Ishikawa (cell line): ENCODE data around the gene SHFL.

Source experiments
- CEBPB ChIP-seq: IDR thresholded peaks from 2 replicates; pipeline ENCODE4 v1.6.1; 2012
- CREB1 ChIP-seq: IDR thresholded peaks from 2 replicates; pipeline ENCODE4 v1.6.1; 2012; ENCODE audit warnings: low read depth
- EGR1 ChIP-seq: IDR thresholded peaks from 2 replicates; pipeline ENCODE4 v1.6.1; 2012
- EP300 ChIP-seq: IDR thresholded peaks from 2 replicates; pipeline ENCODE4 v1.6.1; 2012; ENCODE audit warnings: borderline replicate concordance
- FOXM1 ChIP-seq: IDR thresholded peaks from 2 replicates; pipeline ENCODE4 v1.6.1; 2012; ENCODE audit warnings: low read depth, borderline replicate concordance
- MAX ChIP-seq: IDR thresholded peaks from 2 replicates; pipeline ENCODE4 v1.6.1; 2012
- NFIC ChIP-seq: IDR thresholded peaks from 2 replicates; pipeline ENCODE4 v1.6.1; 2012
- RAD21 ChIP-seq: IDR thresholded peaks from 2 replicates; pipeline ENCODE4 v1.6.1; 2012; ENCODE audit warnings: low read depth
- REST ChIP-seq: IDR thresholded peaks from 2 replicates; pipeline ENCODE4 v1.6.1; 2012; ENCODE audit warnings: low read depth, mild to moderate bottlenecking
- TAF1 ChIP-seq: IDR thresholded peaks from 2 replicates; pipeline ENCODE4 v1.6.1; 2012; ENCODE audit warnings: low read depth, mild to moderate bottlenecking
- TCF12 ChIP-seq: IDR thresholded peaks from 2 replicates; pipeline ENCODE4 v1.6.1; 2012; ENCODE audit warnings: low read depth
- TEAD4 ChIP-seq: IDR thresholded peaks from 2 replicates; pipeline ENCODE4 v1.6.1; 2012
- USF1 ChIP-seq: IDR thresholded peaks from 2 replicates; pipeline ENCODE4 v1.6.1; 2012
- YY1 ChIP-seq: IDR thresholded peaks from 2 replicates; pipeline ENCODE4 v1.6.1; 2012; ENCODE audit warnings: low read depth
- ZBTB7A ChIP-seq: IDR thresholded peaks from 2 replicates; pipeline ENCODE4 v1.6.1; 2012; ENCODE audit warnings: low read depth

Gene SHFL

GRCh38 chr19:10074153-10074552 is 12.0 kb upstream of the SHFL start:
- TF ChIP-seq MAX (no peak), ZBTB7A (no peak), TEAD4 (no peak), REST (no peak), NFIC (no peak), USF1 (peak; percentile 77), RAD21 (peak; percentile 48)

- TF ChIP-seq EP300 (no peak), TAF1 (no peak), EGR1 (no peak), ZBTB7A (no peak), FOXM1 (no peak), RAD21 (no peak), YY1 (no peak), REST (no peak), CREB1 (no peak), TCF12 (no peak), MAX (no peak), USF1 (no peak), CEBPB (no peak), NFIC (no peak), TEAD4 (no peak)
Measured at GRCh38 chr19:10076535-10076934, 9.6 kb upstream of the SHFL start.

GRCh38 chr19:10078329-10078728 is 7.8 kb upstream of the SHFL start:
- TF ChIP-seq CREB1: no peak
- no peak for TF ChIP-seq TEAD4
- TF ChIP-seq FOXM1: no peak
- no peak for TF ChIP-seq RAD21

- TF ChIP-seq REST: no peak
- no peak for TF ChIP-seq ZBTB7A
- TF ChIP-seq NFIC: no peak
- TF ChIP-seq FOXM1: no peak
- TF ChIP-seq CREB1: no peak
- TF ChIP-seq TAF1: no peak
- TF ChIP-seq EP300: no peak
- TF ChIP-seq TCF12: no peak
- TF ChIP-seq MAX: no peak
- no peak for TF ChIP-seq RAD21
- no peak for TF ChIP-seq CEBPB
- TF ChIP-seq YY1: no peak
- TF ChIP-seq EGR1: no peak
- no peak for TF ChIP-seq USF1
- no peak for TF ChIP-seq TEAD4
Measured at GRCh38 chr19:10079031-10079453, 7.1 kb upstream of the SHFL start.
